ENCODE measurements around the gene SNN. TPM values are rescaled to one million over a fixed set of nuclear protein-coding genes. Genes with fewer than 3 reads are reported as not detected.

The SNN gene
- total RNA-seq, 1 donor from 2014 or later: 32.1 TPM

Other genes starting within 250 kb of the SNN start
- 124 and 126 TPM in 2 replicates for gene LITAF, start 81.5 kb upstream of the SNN start, total RNA-seq
- gene TXNDC11, start 74.4 kb downstream of the SNN start, total RNA-seq: 54.3 and 63.2 TPM in 2 replicates
- 143 and 163 TPM in 2 replicates for gene ZC3H7A, start 128.8 kb downstream of the SNN start, total RNA-seq
- gene RSL1D1, start 183.1 kb downstream of the SNN start, total RNA-seq: 224 and 265 TPM in 2 replicates
- gene GSPT1, start 247.5 kb downstream of the SNN start, total RNA-seq: 99.9 and 101 TPM in 2 replicates